Measurements from ENCODE around the gene ECI1.
"Not testable (repeated sequence)": the region's sequence is repeated elsewhere in the genome, so short reads cannot be mapped to it uniquely, and the experiment has no call there.

The ECI1 gene

DNA sequence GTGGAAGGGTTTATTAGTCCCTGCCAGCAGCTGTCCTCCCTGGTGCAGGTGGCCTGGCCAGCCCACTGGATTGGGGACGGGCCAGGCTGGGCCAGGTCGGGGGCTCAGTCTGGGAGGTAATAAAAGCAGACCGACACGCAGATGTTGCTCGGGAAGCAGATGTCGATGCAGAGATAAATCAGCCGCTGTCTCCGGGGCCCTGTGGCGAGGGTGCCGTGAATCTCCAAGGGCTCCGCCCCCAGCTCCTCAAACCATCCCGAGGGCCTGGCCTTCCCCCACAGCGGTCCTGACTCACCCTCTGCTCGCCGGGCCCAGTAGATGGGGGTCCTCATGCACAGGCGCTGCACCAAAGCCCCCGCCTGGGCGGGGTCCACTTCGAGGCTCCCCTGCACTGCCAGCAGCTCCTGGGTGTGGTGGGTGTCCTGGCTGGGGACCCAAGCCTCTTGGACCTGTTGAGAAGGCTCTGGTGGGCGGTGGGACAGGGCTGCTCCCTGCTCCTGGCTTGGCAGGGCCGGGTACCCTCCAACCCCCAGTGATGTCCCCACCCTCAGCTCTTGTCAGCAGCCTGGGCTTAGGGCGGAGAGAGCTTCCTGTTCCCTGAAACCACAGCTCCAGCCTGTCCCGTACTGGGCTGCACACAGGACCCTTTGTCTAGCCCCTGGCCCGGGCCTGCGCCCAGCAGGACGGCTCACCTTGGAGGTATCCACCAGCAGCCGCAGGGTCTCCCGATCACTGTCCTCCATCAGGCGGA, 42.0 kb downstream of the ECI1 start:
- DNase-seq: no peak

DNA sequence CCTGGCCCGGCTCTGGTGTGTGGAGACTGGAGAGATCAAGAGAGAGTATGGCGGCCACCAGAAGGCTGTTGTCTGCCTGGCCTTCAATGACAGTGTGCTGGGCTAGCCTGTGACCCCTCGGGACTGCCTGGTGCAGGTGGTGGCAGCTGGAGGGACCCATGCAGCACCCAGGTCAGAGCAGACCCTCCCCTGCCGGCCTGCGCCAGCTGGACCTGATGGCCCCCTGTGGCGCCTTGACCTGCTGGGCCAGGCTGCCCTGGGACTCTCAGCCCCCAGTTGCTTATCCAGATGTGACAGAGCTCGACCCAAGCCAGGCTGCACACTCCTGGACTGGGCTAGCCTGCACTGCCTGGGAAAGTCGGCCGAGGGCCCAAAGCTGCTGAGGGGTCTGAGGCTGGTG, 42.6 kb downstream of the ECI1 start:
- DNase-seq: no peak

DNA sequence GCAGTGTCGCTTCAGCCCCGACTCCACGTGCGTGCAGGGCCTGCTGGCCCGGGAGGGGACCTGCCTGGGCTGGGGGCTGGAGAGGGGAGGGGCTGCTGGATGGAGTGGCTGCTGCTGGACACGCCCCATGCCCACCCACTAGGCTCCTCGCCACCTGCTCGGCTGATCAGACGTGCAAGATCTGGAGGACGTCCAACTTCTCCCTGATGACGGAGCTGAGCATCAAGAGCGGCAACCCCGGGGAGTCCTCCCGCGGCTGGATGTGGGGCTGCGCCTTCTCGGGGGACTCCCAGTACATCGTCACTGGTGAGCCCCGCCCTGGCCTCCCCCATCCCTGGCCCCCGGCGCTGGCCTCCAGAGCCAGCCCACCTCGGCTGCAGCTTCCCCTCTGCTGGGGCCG, 43.1 kb downstream of the ECI1 start:
- DNase-seq: peak; percentile 89

DNA sequence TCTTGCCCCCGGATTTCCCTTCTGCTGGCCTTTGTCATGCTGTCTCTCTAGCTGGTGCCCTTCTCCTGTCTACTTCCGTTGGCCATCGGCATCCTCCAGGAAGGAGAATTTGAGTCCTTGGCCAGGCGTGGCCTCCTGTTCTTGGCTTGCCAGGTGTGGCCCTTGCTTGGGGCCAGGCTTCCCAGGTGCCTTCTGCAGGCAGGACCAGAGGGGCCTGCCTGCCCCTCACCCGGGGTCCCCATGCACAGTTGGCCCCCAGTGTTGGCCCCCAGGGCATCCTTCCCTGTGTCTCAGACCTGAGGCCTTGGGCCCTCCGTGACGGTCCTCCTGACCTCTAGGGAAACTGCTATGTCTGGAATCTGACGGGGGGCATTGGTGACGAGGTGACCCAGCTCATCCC, 43.5 kb downstream of the ECI1 start:
- no peak for DNase-seq

DNA sequence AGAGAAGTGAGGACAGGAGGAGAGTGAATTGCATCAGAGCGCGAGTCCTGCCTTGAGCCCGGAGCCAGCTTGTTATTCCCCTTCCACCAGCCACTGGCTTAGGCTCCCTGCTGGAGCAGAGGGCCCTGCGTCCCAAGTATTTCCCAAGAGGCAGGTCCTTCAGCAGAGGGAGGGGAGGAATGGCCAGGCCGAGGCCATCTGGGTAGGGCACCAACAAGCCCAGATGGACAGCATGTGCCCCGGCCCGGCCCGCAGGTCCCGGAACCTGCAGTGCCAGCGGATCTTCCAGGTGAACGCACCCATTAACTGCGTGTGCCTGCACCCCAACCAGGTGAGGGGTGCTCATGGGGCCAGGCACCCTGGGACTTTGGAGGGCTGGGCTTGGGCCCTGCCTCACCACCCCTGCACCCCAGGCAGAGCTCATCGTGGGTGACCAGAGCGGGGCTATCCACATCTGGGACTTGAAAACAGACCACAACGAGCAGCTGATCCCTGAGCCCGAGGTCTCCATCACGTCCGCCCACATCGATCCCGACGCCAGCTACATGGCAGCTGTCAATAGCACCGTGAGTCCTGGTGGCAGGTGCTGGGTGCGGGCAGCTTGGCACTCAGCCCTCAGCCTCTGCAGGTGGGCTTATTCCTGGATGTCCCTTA, 44.5 kb downstream of the ECI1 start:
- peak; percentile 46 for DNase-seq

DNA sequence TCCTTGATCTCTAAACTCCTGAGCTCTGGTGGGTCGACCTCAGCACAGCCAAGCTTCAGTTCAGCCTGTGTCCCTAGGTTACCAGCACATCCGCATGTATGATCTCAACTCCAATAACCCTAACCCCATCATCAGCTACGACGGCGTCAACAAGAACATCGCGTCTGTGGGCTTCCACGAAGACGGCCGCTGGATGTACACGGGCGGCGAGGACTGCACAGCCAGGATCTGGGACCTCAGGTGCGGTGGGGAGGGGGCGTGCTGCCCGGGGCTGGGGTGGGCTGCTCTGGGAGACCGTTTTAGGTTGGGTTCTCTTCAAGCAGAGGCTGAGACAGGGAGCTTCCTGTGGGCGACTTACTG, 45.0 kb downstream of the ECI1 start:
- no peak for DNase-seq

DNA sequence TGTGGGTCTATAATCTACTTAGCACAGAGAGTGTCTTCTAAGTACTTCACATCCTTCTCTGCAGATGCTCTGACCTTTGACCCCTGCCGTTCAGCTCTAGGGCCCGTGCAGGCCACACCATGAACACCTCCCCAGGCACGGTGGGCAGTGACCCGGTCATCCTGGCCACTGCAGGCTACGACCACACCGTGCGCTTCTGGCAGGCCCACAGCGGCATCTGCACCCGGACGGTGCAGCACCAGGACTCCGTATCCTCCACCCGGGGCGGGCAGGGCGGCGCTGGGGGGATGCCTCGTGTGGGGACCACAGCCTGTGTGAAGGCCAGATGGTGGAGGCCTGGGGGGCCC, 45.4 kb downstream of the ECI1 start:
- DNase-seq: no peak

DNA sequence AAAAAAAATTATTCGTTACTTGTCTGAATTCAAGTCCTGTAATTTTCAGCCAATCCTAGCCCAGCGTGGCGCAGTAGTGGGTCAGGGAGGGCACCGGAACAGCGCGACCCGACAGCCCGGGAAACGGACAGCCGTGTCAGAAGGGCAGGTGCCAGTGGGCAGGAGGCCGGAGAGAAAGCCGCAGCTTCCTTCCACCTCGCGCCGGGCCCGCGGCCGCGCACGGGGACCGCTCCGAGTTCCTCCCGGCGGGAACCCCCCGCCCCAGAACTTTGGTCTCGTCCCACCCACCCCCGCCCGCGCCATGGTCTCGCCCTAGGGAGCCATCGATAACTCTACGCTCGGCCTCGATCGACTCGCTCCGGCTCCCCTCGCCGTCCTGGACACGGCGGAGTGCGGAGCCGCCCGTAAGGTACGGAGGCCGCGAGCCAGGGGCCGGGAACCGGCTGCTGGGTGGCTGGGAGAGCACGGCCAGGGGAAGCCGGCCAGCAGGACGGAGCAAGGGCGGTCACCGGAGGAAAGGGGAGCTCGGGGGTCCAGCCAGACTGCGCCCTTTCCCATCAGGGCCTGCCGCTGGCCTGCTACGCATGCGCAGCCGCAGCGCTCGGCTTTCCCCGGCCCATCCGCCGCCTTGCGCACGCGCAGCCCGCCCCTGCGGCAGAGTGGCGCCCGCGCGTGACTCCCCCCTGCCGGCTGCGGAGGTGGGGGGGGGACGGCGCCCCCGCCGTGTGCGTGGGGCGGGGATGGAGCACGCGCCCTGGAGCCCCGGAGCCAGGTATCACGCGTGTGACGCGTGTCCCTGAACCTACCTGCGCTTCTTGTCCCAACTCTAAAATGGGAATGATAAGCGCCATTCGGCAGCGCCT, 46.1 kb downstream of the ECI1 start, which contains the start of gene MLST8:
Gene MLST8 (plus strand): TSS at position 351 of the 863 bp plus-strand sequence. CDS start 632 bp downstream, outside the sequence.
- peak; percentile 85 for DNase-seq

DNA sequence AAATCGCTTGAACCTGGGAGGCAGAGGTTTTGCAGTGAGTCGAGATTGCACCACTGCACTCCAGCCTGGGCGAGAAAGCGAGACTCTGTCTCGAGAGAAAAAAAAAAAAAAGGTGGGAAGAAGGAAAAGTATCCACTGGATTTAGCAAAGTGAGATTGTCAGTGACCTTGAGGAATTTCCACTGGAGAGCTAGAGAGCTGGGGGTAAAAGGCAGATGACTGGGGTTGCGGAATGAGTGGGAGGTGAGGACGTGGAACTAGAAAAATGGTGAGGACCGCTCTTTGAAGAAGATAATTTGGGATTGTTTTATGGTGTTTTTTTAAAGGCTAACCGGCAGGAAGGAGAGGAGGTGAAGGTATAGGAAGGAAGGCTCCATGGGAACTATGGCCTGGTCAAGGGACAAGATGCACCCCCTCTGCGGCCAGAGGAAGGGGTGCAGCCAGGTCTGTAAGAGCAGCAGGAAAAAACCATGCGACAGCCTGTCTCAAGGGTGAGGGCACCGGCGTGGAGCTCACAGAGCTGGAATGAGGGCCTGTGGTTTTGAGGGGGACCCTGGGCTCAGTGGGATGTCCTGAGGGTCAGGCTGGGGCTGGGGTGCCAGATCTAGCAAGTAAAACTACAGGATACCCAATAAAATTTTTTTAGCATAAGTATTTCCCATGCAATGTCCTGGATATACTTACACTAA, 46.8 kb downstream of the ECI1 start:
- no peak for DNase-seq

DNA sequence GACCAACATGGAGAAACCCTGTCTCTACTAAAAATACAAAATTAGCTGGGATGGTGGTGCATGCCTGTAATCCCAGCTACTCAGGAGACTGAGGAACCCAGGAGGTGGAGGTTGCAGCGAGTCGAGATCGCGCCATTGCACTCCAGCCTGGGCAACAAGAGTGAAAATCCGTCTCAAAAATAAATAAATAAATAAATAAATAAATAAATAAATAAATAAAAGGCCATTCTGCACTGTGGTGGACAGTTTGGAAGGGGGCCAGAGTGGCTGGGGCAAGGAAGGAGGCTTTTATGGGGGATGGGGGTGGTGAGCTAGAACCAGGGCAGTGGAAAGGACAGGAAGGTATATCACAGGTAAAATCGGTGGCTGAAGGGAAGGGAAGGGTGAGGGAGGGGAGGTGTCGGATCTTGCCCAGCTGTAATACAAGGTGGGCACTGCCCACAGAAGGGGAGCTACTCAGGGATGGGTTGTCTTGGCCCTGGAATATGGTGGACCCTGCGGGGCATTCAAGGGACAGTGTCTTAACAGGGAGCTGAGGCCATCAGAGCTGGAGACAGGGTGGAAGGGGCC, 48.2 kb downstream of the ECI1 start:
- DNase-seq: not testable (repeated sequence)

DNA sequence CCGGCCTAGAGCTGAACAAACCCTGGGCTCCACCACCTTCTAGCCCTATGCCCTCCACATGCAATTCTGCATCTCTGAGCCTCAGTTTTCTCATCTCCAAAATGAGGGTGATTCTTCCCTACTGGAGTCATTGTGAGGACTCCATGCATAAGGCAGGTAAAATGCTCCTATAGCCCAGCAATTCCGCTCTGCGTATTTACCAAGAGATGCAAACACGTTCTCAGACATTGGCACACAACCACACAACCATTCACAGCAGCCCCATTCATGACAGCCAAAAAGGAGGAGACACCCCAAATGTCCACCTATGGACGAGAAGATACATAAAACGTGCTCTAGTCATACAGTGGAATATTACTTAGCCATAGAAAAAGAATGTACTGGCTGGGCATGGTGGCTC, 51.1 kb downstream of the ECI1 start:
- no peak for DNase-seq

DNA sequence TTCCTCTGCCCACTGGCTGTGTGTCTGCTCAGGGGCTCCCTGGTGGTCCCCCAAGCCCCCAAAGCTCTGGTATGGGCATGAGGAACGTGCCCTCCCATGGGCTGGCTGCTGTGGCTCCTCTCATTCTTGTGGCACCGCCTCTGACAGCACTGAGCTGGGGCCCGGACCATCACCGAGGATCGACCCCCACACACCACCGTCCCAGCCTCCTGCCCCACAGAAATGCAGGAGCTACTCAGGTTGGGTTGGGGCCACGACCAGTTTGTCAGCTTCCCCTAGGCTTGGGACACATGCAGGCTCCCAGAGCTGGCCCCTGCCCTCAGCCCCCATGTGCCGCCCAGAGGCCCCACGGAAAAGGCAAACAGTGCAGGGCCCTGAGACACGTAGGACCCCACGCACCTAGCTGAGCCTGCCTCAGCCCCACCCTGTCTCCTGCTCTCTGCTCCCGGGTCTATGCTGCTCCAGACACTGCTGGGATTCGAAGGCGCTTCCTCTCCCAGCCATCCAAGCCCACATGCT, 51.7 kb downstream of the ECI1 start:
- DNase-seq: no peak

DNA sequence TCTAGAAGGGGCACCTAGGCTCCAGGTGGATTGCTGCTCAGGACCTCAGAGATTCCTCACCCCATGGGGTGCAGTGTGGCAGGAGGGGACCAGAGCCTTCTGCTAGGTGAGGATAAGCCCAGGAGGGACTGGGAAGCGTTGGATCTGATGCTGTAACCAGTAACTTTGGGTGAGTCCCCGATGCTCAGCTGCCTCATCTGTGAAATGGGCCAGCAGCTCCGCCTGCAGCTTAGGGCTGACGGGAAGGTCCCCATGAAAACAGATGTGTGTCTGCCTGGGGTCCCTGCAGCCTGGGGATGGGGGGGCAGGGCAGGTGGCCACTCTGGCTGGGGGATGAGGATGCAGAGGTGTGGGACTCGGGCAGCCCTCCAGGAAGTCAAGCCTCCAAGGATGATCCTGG, 52.3 kb downstream of the ECI1 start:
- no peak for DNase-seq

DNA sequence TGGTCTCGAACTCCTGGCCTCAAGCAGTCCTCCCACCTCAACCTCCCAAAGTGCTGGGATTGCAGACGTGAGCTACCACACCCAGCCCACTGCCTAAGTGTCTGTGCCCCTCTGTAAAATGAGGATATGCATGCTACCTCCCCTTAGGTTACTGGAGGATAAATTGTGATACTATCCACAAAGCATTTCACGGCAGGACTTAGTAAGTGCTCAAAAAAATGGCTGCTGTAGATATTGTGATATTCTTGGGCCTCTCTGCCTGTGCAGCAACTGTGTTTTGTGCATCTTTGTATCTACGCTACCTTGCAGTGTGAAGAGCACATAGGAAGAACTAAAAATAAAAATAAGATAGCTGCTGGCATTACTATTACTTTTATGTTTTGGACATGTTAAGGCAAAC, 53.1 kb downstream of the ECI1 start:
- DNase-seq: no peak

DNA sequence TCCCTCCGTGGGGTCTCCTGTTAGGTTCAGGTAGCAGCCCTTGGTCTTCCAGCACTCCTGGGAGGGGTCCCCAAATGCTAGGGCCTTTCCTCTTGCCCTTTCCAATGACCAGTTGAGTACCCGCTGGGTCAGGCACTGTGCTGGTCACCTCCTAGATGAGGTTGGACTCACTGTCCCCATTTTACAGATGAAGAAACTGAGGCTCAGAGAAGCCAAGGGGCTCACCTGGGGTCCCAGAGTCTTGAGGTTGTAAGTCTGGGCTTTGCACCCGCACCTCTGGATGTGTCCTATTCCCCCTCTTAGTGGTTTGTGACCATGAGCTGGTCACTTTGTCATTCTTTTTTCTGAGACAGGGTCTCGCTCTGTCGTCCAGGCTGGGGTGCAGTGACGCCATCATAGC, 53.6 kb downstream of the ECI1 start:
- DNase-seq: no peak

DNA sequence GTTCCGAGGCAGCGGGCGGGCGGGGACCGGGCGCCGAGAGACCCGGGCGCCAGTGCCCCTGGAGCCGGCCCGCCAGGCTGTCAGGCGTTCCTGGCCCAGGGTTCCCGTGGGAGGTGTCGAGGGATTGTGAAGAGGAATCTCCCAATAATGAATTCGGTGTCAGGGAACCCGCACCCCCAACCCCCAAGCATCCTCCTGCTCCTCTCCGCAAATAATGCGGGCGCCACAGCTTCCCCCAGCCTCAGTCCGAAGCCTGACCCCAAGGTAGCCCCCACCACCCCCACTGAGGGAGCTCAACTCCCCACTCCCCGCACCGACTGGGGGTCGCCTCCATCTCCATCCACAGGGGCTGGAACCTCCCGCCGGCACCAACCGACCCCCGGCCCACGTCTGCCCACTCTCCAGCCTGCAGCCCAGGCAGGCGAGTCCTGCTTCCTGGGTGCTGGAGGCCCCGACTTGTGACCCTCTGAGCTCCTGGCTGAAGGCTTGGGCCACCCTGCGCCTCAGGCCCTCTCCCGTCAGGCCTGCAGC, 54.3 kb downstream of the ECI1 start:
- DNase-seq: no peak

DNA sequence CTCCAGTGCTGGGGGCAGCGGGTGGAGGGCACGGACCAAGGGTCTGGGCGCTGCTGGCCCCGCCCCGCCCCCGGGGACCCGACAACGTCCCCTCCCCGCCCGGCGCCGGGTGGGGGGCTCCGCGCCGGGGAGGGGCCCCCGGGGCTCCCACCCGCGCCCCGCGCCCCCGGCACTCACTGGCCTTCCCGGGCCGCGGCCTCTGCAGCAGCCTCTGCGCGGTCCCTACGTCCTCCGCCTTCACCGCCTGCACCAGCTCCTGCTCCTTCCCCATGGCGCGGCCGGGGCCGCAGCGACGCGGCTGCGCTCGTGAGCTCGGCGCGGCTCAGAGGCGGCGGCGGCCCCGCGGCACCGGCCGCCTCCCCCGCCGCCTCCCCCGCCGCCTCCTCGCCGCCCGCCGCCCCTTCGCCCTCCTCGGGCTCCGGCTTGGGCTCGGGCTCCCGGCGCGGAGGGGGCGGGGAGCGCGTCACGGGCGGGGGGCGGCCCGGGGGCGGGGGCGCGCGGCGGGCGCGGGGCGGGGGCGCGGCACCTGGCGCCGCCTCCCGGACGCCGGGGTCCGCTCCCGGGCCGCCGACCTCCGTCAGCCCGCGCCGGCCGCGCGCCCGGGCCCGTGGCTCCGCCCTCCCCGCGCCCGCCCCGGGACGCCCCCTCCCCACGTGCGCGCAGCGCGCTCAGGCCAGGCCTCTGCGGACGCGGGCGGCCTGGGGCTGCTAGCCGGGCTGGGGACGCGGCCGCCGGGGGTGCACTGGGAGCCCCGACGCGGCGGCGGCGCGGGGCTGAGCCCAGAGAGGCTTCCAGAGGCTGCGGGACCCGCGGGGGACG, 55.0 kb downstream of the ECI1 start, which contains the start of gene CASKIN1:
Gene CASKIN1 (minus strand): TSS at position 444 of the 819 bp plus-strand sequence. CDS start 173 bp downstream, at position 271.
- peak; percentile 38 for DNase-seq

DNA sequence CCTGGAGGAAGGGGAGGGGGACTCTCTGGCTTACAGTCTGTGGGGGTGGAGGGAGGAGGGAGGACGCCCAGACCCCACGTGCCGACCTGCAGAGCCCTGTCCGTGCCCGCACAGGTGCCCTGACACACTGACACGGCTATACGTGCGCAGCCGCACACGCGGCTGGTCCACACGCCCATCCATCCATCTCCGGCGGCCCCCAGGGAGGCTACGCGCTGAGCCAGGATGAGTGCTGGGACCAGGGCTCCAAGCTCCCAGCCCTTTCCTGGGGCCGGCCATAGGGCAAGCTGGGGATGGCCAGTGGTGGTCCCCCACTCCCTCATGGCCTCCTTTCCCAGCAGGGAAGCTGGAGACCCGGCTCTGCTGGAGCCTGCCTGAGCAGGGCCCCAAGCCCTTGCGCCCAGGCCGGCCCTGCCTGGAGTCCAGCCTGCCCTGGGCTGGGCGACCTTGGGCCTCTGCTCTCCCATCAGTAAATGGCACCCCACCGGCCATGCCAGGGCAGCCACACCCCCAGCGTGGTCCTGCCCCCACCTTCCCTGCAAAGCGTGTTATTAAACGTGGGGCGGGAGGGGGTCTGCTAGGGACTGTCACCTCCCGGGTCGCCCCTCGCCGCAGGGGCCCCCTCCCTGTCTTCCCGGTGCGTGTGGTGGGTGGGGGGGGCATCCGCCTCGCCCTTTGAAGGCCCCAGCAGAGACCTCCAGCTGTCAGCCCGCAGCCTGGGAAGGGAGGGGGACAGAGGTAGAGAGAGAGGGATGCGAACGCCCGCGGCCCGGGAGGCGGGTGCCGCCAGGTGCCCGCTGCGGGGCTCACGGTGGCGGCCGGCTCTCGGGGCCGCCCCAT, 55.8 kb downstream of the ECI1 start:
- no peak for DNase-seq

DNA sequence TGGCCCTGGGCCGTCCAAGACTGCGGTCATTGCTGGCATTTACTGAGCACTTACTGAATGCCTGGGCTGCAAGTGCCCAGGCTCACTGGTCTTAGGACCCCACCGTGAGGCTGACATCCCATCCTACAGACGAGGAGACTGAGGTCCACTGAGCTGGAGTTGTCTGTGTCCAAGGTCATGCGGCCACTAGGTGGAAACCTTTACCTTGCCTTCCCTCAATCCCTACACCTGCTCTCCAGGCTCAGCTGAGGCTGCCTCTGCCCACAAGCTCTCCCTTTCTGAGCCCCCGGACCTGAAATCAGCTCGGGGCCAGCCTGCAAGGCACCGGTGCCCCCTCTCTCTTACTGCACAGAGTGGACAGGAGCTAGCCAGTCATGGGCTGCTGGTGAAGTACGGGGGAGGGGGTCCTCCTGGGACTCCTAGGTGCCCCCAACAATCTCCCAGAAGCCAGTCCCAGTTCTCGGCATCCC, 56.5 kb downstream of the ECI1 start:
- peak; percentile 67 for DNase-seq

DNA sequence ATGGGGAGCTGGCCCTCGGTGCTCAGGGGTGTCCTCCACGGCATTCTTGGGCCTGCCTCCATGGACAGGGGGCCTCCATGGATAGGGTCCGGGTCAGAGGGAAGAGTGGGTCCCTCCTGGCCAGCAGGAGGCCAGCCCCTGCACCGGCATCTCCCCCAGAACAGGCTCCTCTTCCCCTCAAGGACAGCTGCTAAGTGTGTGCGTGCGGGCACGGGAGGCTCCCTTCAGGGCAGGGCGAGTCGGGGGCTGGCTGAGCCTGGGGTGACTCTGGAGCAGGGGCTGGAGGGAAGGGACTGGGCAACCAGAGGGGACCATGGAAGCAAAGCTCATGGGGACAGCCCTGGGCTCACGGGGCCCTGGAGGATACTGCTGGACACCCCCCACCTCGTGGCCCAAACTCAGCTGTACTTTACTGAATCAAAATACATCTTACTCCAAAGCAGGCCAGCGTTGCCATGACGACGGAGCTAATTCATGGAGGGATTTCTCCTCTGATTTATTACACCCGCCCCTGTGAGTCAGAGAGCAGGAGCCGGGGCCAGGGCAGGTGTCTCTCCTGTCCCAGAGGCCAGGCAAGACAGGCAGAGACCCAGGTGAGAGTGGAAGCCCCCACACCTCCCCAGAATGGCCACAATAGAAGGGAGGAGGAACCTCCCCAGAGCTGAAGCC, 57.1 kb downstream of the ECI1 start:
- DNase-seq: no peak

Data from NCI-H345 (cell line).